Activated naive CD8-positive, alpha-beta T cell (primary cell): ENCODE data around the gene DCP1B.

Experiments used
- H3K27ac Mint-ChIP-seq: one replicate; pipeline ENCODE4 v1.8.0; 2021; ENCODE audit warnings: mixed read lengths
- H3K27me3 Mint-ChIP-seq: one replicate; pipeline ENCODE4 v1.8.0; 2021; ENCODE audit warnings: mixed read lengths
- H3K36me3 Mint-ChIP-seq: one replicate; pipeline ENCODE4 v1.8.0; 2021; ENCODE audit warnings: mixed read lengths
- H3K4me1 Mint-ChIP-seq: one replicate; pipeline ENCODE4 v1.8.0; 2021; ENCODE audit warnings: low read depth, mixed read lengths
- H3K4me3 Mint-ChIP-seq: one replicate; pipeline ENCODE4 v1.8.0; 2021; ENCODE audit warnings: mild to moderate bottlenecking, mixed read lengths
- H3K9me3 Mint-ChIP-seq: one replicate; pipeline ENCODE4 v1.8.0; 2021; ENCODE audit warnings: low read depth, mixed read lengths

The DCP1B gene

DNA sequence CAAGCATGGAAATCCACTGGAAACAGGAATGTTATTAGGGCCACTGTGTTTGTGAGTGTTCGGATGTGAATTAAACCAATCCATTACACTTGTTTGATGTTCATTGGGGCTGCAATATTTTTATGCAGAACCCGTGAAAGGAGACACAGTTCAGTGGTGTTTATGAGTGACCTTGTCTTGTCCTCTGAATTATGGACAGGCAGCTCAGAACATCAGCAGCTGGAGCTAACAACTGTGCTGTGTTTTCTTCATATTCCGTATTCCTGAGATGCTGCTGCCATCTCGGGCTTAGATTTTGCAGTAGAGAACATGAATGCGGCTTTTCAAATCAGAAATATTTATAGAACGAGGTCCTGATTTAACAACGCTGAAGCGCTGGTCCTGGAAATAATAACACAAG, 28.2 kb upstream of the DCP1B start:
- Mint-ChIP-seq H3K27me3 (peaks cover 7% of the 10 kb centered on the region), H3K4me3 (no peak overlapping the region), H3K9me3 (no peaks in the 10 kb centered on the region), H3K36me3 (no peaks in the 10 kb centered on the region), H3K4me1 (peaks cover 12% of the 10 kb centered on the region), H3K27ac (no peak overlapping the region)

DNA sequence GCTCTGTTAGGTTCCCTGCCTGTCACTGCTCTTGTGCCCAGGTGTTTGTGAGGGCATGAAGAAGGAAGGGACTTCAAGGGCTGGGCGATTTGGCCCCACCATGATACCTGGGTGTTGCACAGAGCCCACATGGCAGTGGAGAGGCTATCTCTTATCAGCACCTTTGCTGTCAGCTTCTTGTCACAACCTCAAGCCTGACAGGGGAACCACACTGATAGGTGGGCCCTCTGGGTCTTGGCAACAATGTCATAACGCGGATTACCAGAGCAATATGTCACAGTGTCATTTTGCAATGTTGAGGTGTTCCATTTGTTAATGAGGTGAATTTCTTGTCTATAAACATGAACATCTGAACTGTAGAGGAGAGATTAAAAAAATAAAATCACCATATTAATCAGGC, 25.6 kb upstream of the DCP1B start:
- Mint-ChIP-seq H3K36me3 (no peaks in the 10 kb centered on the region), H3K27ac (no peak overlapping the region), H3K9me3 (no peaks in the 10 kb centered on the region), H3K27me3 (peaks cover 5% of the 10 kb centered on the region), H3K4me3 (no peak overlapping the region), H3K4me1 (peaks cover 4% of the 10 kb centered on the region)

DNA sequence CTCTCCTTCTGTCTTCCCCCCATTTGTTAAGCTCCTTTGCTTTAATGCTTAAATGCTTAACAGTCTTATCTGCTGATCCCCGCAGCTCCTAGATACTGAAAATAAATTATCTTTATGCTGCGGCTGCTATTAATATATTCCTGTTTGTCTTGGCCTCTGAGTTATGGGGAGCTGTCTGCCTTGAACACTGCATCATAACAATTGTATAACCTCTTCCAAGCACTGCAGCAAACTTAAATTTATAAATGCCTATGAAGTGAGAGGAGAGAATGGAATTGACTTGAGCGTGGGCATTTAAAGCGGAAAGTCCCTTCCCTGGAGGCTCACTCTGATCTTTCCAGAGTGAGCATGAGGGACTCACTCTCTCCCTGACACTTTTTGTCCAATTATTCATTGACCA, 23.1 kb upstream of the DCP1B start:
- no peaks in the 10 kb centered on the region for H3K36me3 Mint-ChIP-seq
- no peak overlapping the region for H3K27ac Mint-ChIP-seq
- H3K4me3 Mint-ChIP-seq = no peak overlapping the region
- H3K9me3 Mint-ChIP-seq = no peaks in the 10 kb centered on the region
- no peaks in the 10 kb centered on the region for H3K4me1 Mint-ChIP-seq
- H3K27me3 Mint-ChIP-seq = peaks cover 3% of the 10 kb centered on the region

DNA sequence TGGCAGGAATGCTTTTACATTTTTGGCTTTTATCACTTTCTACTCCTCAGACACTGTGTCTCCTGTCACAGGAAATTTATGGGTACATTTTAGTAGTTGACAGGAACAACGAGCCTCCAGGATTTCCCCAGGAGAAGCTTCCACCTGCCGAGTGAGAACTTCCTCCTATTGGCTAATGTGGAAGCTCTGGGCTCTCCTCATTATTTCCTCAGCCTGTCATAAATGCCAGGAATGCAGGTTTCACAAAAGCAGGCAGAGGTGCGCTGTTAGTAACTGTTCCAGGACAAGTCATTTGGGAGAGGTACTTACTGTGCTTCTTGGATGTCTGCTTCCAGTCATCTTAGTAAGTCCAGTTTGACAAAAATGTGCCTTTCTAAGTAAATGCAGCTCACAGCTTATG, 19.1 kb upstream of the DCP1B start:
- no peaks in the 10 kb centered on the region for H3K4me1 Mint-ChIP-seq

DNA sequence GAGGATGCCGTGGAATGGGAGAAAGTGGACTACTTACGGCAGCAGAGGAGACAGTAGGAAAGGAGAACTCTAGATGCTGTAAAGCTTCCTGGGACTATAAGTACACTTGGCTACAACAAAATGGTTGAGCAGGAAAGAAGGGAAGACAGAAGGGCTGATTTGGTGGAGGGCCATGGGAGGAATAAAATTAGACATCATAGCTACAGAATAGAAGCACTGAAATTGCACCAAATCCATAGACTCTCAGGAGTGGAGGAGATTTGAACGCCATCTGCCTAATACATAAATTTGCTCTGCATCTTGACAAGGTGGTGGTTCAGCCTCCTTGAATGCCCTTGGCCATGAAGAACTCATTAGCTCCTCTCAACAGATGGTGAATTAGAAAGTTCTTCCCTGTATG, 16.3 kb upstream of the DCP1B start:
- Mint-ChIP-seq H3K9me3 (no peaks in the 10 kb centered on the region), H3K27ac (no peak overlapping the region), H3K27me3 (peaks cover 14% of the 10 kb centered on the region)

More for the DNA sequence above, 19.1 kb upstream of the DCP1B start:
- Mint-ChIP-seq H3K9me3 (no peaks in the 10 kb centered on the region), H3K27ac (no peak overlapping the region), H3K36me3 (no peaks in the 10 kb centered on the region), H3K27me3 (peaks cover 10% of the 10 kb centered on the region), H3K4me3 (no peak overlapping the region)

DNA sequence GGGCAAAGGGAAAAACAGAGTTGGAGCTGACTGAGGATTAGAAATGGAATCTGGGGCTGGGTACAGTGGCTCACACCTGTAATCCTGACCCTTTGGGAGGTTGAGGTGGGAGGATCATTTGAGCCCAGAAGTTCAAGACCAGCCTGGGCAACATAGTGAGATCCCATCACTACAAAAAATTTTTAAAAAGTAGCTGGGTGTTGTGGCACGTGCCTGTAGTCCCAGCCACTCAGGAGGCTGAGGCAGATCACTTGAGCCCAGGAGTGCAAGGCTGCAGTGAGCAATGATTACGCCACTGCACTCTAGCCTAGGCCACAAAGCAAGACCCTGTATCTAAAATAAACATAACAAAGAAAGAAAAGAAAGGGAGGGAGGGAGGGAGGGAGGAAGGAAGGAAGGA, 14.9 kb upstream of the DCP1B start:
- no peak overlapping the region for H3K27ac Mint-ChIP-seq
- H3K4me3 Mint-ChIP-seq = no peak overlapping the region
- no peaks in the 10 kb centered on the region for H3K4me1 Mint-ChIP-seq
- no peaks in the 10 kb centered on the region for H3K9me3 Mint-ChIP-seq
- no peaks in the 10 kb centered on the region for H3K36me3 Mint-ChIP-seq
- H3K27me3 Mint-ChIP-seq = peaks cover 14% of the 10 kb centered on the region

More for the DNA sequence above, 16.3 kb upstream of the DCP1B start:
- Mint-ChIP-seq H3K4me1 (no peaks in the 10 kb centered on the region), H3K4me3 (no peak overlapping the region), H3K36me3 (no peaks in the 10 kb centered on the region)

DNA sequence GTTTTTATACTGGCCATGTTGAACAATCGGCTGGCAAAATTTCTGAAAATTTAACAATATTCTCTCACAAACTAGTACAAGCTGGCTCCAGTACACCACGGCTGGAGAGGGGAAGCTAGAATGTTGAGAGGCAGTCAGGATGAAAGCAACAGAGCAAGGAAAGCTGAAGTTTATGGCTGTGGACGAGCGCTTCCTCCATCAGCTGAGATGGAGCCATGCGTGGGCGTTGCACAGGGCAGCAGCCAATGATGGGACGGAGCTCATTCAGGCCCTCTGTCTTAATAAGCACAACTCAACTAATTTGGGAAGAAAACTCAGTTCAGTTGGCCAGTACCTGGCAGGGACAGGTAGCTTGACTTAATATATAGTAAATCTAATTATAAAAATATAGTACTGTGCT, 14.1 kb upstream of the DCP1B start:
- H3K36me3 Mint-ChIP-seq = no peaks in the 10 kb centered on the region
- peaks cover 13% of the 10 kb centered on the region for H3K27me3 Mint-ChIP-seq
- no peaks in the 10 kb centered on the region for H3K9me3 Mint-ChIP-seq
- H3K4me1 Mint-ChIP-seq = no peaks in the 10 kb centered on the region
- H3K4me3 Mint-ChIP-seq = no peak overlapping the region
- H3K27ac Mint-ChIP-seq = no peak overlapping the region

DNA sequence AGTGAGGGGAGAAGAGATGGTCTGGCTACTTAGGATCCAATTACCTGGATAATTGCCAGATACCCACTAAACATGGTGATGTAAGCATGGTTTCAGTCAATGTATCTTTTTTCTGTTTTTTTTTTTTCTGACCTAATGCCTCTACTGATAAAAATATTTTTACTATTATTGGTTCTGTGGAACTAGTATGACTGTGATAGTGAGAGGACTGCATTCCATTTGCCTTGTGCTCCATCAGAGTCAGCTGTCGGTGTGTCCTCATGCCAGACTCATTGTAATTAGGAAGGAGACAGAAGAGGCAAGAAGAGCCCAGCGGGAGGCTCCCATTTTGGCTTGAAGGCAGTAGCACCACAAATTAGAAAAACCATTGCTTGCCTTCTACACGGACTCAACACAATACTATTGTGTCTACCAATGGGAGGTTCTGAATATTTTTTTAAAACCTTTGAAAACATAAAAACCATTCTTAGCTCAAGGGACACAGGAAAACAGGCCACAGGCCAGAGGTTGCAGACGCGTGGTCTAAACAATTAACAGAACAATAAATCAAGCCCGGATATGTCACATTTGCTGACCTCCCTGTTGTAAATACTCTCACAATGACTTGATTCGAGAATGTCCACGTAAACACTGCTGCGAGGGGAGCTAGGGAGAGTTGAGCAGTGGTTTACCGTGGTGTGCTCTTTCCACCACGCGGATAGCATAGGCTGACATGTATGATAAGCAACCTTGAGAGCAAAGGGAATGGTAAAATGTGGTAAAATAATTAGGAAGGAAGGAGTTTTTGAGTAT, 13.5 kb upstream of the DCP1B start:
- no peak overlapping the region for H3K4me3 Mint-ChIP-seq
- H3K9me3 Mint-ChIP-seq = no peaks in the 10 kb centered on the region
- no peak overlapping the region for H3K27ac Mint-ChIP-seq
- no peaks in the 10 kb centered on the region for H3K36me3 Mint-ChIP-seq
- no peaks in the 10 kb centered on the region for H3K4me1 Mint-ChIP-seq
- peaks cover 13% of the 10 kb centered on the region for H3K27me3 Mint-ChIP-seq

DNA sequence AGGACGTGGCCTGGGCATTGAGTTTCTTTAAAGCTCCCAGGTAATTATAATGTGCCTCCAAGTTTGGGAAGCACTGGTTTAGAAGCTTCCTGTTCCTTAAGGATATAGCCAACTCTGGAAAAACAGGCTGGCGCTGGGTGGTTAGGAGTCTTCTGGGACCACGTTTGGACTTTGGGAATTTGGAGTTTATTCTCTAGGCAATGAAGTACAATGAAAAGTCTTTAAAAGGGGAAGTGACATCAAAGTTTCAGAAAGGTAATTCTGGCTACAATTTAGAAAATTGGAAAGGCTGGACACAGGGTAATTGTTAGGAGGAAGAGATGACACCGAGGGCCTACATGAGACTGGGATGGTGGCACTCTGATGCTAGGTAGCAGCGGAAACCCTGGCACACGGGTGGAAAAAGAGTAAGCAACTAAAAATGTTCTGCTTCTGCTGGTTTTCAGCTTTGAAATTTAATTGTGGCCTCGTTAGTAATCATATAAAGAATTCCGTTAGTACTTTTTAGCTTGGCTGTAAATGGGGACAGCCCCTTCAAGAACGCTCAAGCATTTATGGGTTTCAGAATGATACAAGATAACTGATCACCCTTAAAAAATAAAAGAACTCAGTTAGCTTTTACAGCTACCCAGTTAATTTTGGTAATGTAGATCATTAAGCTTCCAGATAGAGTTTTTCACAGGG, 12.7 kb upstream of the DCP1B start:
- H3K36me3 Mint-ChIP-seq = no peaks in the 10 kb centered on the region
- H3K4me1 Mint-ChIP-seq = no peaks in the 10 kb centered on the region
- no peak overlapping the region for H3K4me3 Mint-ChIP-seq
- H3K9me3 Mint-ChIP-seq = no peaks in the 10 kb centered on the region
- peaks cover 13% of the 10 kb centered on the region for H3K27me3 Mint-ChIP-seq
- H3K27ac Mint-ChIP-seq = no peak overlapping the region

DNA sequence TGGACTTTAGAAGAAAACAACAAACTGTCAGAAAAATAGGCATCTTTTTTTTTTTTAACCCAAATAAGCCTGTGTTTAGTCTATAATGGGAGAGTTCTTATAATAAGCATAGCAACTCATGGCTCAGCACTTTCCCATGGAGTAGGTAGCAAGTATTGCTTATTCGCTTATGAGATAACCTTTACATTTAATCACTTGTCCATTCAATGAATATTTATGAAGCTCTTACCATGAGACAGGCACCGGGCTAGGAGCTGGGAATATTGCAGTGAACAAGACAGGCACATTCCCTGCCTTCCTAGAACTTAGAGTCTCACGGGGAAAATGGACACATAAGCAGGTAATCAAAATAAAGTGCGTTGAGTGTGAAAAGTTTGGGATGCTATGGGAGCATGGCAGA, 10.0 kb upstream of the DCP1B start:
- Mint-ChIP-seq H3K4me1 (no peaks in the 10 kb centered on the region), H3K36me3 (no peaks in the 10 kb centered on the region), H3K27ac (no peak overlapping the region), H3K9me3 (no peaks in the 10 kb centered on the region), H3K4me3 (no peak overlapping the region), H3K27me3 (peaks cover 6% of the 10 kb centered on the region)

DNA sequence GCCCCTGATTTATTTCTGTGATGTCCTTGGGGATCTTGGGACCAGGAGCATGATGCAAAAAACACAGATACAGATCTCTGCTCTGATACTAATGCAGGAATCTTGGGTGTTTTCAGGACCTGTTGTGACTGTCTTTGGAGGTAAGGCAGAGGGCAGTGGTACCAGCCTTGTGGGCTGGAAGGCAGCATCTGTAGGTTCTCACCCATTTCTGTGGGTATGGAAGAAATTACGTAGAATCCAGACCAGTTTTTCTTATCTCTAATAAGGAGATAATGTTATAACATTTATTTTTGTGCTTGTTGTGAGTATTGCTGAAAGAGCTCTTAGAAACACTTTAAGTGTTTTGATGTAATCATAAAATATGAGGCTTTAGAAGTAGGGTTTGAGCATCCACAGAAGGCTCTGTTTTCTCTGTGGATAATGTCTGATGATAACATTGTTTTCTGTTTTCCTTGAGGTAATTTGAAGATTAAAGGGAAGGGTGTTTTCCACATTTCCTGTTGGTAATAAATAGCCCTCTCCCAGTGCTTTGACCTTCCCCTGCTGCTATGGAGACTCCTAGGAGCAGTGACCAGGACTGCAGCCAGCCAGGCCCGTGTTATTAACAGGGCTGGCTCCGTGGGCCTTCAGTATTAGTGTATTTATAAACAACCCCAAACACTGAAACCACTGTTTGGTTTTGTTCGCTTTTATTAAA, 9.4 kb upstream of the DCP1B start:
- Mint-ChIP-seq H3K36me3 (no peaks in the 10 kb centered on the region), H3K27ac (no peak overlapping the region), H3K9me3 (no peaks in the 10 kb centered on the region), H3K4me3 (no peak overlapping the region), H3K27me3 (peaks cover 4% of the 10 kb centered on the region), H3K4me1 (no peaks in the 10 kb centered on the region)

DNA sequence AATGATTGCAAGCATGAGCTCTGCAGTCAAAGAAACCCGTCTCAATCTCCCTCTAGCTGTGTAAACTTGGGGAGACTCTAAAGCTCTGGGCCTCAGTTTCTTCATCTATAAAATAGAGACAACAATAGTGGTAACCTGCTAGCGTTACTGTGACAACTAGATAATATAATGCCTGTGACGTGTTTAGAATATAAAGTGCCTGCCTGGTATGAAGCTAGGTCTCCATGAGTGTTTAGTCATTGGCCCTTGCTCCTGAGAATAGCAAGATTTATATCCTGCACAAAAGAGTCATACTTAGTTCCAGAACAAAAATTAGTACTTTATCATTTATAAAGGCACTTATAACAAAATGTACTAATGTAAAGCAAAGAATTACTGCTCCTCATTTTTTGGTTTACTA, 8.8 kb upstream of the DCP1B start:
- H3K4me3 Mint-ChIP-seq = no peak overlapping the region
- no peaks in the 10 kb centered on the region for H3K4me1 Mint-ChIP-seq
- H3K27ac Mint-ChIP-seq = no peak overlapping the region
- no peaks in the 10 kb centered on the region for H3K36me3 Mint-ChIP-seq
- no peaks in the 10 kb centered on the region for H3K9me3 Mint-ChIP-seq
- peaks cover 2% of the 10 kb centered on the region for H3K27me3 Mint-ChIP-seq

DNA sequence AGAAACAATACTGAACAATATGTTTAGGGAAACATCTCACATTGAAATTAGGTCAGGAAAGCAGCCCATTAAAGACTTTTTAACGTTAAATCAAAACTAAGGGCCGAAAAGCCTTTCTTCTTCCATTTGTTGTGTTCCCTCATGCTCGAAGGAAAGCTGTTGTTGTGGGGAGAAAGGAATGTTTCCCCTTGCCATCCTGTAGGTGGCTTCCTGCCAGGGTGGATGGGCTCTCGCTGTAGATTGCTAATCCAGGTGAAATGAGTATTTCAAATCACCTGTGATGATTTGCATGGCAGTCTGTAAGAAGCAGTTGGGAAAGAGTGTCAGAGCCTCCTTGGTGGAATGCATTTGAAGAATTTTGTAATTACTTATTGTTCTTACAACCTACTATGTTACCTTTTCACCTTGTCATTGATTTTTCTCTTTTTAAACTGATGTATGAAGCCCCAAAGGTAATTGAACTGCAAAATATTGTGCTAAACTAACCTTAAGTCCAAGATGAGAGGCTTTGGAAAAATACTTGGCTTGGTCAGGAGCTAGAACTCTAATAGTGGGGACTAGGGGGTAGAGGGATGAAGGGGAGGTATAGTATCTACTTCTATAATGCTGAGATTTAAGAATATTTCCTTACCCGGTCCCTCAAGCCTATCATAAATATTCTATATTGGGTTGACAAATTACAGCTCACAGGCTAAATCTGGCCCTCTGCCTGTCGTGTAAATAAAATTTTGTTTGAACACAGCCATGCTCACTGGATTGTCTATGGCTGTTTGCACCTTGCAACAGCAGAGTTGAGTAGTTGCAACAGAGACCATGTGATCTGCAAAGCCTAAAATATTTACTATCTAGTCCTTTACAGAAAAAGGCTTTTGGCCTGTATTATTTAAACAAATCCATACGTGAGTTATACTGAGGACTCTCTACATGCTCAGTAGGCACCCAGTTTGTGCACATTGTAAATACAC, 7.7 kb upstream of the DCP1B start:
- Mint-ChIP-seq H3K4me3 (no peak overlapping the region), H3K27ac (no peak overlapping the region), H3K36me3 (no peaks in the 10 kb centered on the region), H3K9me3 (no peaks in the 10 kb centered on the region), H3K4me1 (no peaks in the 10 kb centered on the region), H3K27me3 (no peaks in the 10 kb centered on the region)

DNA sequence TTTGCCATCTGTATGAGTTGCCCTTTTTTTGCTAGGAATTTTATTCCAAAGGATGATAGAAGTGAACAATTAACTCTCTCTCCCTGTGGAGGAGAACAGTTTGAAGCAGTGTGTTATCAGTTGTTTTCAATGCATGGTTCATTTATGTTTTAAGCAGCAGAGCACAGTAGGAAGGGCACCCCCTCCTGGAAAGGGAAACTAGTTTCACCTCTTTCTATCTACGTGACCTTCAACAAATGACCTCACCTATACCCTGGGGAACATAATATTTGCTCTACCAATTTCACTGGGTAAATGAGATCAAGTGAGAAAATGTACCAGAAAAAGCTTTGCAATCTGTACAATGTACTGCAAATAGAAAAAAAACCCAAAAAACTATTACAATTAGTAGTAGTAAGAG, 5.4 kb upstream of the DCP1B start:
- H3K4me3 Mint-ChIP-seq = no peak overlapping the region
- H3K4me1 Mint-ChIP-seq = peaks cover under 1% of the 10 kb centered on the region
- H3K9me3 Mint-ChIP-seq = no peaks in the 10 kb centered on the region
- no peak overlapping the region for H3K27ac Mint-ChIP-seq
- H3K27me3 Mint-ChIP-seq = no peaks in the 10 kb centered on the region
- H3K36me3 Mint-ChIP-seq = no peaks in the 10 kb centered on the region
